A204.1 (cell line): ENCODE measurements around the gene SPATA24.
"Not testable (repeated sequence)": the region's sequence is repeated elsewhere in the genome, so short reads cannot be mapped to it uniquely, and the experiment has no call there.

Experiments used
- FAIRE-seq: peaks from 2 replicates; lab custom pipeline; 2012; peaks lifted over from hg19 to GRCh38; lab: Jason Lieb, UNC

Gene SPATA24

DNA sequence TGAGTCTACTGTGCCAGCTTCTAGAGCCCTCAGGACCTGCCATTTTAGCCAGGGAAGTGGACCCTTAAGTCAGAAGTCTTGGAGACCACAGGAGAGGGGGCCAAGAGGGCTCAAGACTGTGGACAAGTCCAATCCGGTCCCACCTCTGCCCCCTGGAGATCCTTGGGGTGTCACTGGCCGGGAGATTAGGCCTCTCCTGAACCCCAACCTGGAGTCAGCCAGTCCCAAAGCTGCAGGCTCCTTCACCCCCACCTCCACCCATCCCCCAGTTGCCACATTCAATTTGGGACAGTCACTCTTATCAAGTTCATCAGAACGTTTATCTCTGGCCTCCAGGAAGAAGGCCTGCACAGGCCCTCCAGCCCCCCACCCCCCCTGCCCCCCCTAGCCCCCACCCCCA, 21.1 kb downstream of the SPATA24 start:
- no peak for FAIRE-seq

DNA sequence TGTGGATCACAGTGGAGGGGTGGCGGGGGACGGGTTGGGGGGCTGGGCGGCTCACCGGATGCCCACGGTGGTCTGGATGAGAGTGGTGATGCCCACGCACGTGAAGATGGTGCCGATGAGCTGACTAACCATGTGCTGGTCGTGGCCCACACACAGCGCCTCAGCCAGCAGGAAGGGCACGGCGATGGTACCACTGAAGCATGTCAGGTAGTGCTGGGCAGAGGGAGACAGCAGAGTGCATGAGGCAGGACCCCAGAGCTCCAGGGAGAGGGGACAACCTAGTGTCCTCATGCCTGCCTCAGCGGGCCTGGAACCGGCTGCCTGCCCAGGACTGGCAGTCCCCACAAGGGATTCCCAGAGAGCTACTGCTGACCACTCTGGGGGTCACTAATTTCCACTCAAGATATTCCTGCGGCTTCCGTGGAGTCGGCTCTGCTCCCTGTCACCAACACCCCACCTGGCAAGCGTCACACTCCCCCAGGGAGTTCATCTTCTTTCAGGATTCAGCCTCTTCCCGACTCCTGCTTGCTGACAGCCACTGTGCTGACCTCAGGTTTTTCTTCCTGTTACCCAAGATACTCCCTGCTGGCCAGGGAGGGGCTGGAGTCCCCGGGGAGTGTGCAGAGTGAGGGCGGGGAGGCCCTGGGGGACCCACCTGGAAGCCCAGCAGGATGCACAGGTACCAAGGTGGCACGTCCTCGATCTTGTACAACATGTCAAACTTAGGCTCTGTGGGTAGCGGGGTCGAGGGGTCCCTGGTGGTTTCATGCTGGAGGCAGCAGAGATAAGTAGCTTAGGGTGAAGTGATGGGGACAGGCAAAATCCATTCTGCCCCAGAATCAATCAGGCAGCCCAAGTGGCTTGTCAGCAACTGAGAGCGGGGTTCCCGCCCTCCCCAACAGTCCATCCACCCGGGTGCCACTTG, 21.8 kb downstream of the SPATA24 start:
- FAIRE-seq = no peak

DNA sequence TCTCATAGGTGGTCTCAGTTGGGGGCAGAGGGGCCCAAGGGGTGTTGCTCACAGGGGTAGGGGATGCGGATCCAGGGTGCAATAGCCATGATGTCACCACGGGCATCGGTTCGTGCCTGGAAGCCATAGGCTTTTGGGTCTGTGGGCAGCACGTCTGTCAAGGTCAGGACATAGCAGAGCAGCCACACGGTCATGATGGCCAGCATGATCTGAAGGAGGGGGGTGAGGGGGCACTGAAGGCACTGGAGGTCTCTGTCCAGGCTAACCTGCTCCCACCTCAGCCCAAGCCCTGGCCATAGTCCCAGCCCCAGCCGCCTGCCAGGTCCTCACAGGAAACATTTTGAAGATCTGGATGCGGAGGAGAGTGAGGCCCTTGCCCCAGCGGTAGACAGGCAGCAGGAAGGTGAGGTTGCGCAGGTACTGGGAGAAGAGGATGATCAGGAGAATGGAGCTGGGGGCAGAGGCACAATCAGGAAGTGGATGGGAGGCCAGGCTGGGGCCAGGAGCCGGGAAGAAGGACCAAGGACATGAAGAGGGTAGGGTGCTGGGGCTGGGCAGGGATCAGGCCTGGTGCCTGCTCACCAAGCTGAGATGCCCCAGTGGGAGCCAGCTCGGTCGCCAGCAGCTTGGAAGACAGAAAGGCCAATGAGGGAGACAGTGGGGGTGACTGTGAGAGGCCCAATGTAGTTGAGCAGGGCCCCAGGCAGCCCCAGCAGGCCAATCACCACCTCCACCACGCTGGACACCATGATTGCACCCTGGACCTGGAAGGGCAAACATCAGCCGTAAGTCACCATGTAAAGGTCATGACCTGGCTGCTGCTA, 24.1 kb downstream of the SPATA24 start:
- FAIRE-seq = no peak

DNA sequence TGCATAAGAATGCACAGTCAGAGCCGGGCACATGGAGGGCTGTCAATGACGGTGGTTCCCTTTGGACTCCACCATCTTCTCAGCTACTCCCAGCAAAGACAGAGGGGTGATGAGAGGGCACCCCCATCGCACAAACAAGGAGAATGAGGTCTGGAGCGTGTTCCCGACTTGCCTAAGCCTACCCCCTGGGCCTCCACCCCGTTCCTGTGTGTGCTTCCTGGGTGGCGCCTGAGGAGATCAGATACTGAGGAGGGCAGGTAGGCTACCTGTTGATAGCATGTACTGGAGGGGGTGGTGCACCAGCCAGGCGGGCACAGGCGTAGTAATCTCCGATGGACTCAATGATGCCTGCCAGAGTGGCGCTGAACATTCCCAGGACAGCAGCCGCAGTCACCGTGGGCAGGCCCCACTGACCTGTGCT, 24.9 kb downstream of the SPATA24 start:
- FAIRE-seq = no peak

DNA sequence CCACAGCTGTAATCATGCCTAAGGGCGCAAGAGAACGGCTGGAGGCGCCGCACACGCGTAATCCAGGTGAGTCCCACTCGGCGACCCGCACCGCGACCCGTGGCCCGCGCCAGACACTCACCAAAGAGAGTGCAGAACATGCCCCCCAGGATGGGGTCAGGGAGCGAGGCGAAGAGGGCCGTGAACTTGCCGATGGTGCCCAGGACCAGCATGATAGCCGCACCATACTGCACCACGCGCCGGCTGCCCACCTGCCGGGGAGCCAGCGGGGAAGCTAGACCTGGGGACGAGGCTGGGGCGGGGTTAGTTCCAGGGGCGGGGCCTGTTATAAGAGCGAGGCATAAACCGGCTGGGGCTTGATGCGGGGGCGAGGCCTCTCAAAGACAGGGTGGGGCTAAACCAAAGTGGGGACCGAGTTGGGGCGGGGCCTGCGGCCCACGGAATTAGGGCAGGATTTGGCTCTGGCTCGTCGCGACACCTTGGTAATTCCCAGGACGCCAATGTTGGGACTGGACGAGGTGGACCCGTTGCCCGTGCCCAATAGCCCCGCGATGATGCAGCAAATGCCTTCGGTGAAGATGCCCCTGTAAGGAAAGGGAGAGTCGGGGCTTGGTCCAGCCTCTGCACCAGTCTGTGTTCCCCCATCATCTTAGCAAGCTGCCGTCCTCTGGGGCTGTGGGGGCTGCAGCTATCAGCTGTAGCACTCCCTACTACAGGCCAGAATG, 25.6 kb downstream of the SPATA24 start:
- no peak for FAIRE-seq

DNA sequence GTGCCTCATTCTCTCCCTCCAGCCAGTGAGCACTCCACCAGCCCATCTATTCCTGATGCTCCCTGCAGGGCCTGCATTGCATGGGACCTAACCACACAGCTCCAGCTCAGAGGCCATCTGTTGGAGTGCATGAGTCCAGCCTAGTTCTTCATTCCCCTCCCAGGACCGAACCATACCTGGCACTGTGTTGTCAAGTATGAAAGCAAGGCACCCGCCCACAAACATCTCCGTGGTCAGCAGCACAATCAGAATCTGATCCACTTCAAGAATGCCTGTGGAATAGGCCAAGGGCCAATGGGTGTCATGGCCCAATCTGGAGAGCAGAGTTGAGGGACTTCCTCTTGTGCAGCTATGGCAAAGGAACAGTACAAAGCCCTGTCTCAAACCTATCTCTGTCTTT, 26.7 kb downstream of the SPATA24 start:
- no peak for FAIRE-seq

DNA sequence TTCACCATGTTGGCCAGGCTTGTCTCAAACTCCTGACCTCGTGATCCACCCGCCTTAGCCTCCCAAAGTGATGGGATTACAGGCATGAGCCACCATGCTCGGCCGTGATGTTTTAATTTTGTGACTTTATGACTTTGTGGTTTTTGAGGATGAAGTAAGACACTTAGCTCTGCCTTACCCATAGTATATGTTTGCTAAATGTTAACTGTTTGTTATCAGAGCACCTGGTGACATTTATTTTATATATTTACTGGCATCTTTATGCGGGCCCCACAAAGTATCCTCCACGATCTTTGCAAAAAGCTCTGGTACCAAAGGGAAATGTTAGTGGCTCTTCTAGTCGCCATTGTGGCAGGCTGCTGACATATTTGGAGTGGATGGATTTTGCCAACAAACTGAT, 27.5 kb downstream of the SPATA24 start:
- FAIRE-seq = no peak

DNA sequence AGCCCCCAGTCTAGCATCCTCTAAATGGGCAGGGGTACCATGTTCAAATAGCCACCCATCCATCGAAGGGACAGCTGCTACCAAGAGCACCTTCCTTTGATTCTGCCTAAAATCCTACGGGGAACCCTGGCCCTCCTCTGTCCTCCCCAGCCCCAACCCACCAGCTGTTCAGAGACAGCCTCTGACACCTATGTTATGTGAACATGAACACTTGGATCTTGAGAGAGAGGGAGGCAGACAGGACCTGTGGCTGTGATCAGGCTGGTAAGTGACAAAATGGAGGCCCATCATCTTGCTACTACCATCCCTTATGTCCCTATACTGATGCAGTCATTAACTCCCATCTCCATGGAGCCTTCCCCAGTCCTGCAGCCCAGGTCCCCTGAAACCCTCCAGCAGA, 29.0 kb downstream of the SPATA24 start:
- no peak for FAIRE-seq

DNA sequence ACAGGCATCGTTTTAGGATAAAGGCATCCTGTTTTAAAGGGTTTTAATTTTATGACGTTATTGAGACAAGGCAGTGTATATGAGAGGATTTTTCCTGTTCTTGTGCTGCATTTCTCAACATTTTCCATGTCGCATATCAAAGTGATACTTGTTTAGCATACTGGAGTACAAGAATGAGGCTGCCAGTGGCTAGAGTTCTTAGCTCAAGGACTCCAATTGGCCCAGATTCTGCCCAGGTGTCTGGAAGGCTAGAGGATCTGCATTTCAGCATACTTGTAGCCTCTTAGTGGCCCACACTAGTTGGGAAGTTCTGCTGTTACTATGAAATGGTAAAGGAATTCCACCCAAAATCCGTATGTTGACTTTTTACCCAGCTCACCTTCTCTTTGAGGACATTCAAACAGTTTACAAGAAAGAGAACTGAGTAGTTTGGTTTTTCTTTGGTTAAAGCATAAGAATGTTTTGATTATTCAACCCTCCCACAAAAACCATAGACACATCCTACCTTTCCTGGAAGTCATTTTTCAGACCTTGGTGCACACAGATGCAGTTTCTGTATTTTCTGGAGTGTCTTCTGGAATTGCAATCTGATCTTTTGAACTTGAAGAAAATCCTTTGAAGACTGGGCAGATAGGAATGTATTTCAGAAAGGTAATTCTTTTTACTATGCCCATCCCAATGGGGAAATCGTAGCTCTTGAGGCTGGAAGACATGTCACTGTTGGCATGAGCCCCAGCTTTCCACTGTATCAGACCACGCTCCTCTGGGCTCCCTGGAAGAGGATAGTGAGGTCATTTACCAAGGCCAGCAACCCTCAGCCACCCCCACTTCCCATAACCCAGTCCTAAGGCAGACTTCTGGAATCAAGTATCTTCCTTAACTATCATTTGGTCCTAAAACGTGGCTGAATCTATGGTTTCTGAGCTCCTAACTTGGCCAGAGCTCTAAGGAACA, 32.1 kb downstream of the SPATA24 start:
- FAIRE-seq = no peak

DNA sequence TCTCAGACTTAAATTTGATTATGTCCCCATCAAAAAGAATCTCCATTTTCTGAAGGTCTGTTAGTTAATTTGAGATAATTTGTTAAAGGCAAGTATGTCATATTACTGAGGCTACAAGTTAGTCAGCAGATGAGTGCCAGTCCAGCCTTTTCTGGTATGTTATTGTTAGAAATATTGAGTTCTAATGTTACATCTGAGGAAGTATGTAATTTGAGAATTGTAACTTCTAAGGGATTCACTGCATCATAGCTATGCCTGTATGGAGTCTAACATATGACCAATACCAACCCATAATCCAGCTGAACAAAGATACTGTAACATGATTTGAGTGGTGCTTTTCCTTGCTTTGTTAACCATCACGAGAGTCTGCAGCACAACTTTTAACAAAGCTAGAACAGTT, 34.7 kb downstream of the SPATA24 start:
- FAIRE-seq = no peak

DNA sequence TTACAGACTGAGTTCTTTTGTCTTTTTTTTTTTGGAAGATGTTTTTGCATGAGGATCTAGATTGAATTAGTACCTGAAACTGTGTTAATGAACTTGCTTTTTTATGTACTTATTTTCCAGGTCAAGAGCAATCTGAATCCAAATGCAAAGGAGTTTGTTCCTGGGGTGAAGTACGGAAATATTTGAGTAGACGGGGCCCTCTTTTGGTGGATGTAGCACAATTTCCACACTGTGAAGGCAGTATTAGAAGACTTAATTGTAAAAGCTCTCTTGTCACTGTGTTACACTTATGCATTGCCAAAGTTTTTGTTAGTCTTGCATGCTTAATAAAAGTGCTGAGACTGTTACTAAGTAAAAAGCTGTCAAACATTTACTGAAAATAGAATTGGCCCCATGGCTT, 35.3 kb downstream of the SPATA24 start:
- peak; percentile 27 for FAIRE-seq

DNA sequence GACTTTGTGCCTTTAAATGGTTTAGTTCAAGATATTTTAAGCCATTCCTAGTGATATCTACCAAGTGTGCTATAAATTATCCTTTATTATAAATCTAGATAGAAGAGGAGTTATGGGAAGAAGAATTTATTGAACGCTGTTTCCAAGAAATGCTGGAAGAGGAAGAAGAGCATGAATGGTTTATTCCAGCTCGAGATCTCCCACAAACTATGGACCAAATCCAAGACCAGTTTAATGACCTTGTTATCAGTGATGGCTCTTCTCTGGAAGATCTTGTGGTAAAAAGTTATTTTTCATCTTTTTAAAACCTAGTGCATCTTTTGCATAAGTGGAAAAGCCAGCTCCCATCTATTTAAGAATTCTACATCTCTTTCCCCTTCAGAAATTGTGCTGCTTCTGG, 39.4 kb downstream of the SPATA24 start:
- no peak for FAIRE-seq

DNA sequence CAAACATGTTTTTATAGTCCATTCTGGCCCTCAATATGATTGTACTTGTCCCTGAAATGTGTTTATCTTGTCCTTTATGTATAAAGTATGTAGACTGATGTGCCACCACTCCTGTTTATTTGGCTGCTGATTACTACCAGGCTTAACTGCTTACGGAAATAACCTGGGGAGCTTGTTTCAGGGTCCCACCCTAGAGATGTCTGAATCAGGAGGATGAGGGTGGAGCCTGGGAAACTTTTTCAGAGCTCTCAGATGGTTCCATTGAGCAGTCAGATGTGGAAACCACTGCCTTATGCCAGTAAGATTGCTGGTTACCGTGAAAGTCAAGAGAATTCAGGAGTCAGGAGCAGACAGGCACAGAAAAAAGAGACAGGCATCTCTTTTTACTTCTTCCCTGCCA, 40.0 kb downstream of the SPATA24 start:
- FAIRE-seq = no peak

DNA sequence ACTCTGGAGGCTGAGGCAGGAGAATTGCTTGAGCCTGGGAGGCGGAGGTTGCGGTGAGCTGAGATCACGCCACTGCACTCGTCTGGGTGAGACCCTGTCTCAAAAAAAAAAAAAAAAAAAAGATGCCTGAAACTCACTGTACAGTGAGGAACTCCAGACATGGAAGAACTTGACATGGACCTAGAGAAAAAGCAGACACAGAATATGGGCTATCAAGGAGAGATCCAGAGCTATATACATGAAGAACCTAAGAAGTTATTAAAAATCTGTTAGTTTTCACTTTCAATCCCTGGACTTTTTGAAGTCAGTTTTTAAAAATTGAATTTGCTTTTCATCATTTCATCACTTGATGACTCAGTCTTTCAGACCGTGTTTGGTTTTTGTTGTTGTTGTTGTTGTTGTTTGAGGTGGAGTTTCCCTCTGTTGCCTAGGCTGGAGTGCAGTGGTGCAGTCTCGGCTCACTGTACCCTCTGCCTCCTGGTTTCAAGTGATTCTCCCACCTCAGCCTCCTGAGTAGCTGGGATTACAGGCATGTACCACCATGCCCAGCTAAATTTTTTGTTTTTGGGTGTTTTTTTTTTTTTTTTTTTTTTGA, 42.0 kb downstream of the SPATA24 start:
- FAIRE-seq = no peak

DNA sequence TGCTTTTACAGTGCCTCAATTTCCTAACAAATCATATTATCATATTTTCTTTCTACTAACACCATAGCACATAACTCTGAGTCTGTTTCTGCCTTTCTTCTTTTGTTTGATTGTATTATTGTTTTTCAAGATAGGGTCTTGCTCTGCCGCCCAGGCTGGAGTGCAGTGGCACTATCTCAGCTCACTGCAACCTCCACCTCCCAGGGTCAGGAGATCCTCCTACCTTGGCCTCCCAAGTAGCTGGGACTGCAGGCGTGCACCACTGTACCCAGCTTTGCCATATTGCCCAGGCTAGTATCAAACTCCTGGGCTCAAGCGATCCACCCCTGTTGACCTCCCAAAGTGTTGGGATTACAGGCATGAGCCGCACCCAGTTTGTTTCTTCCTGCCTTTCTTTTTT, 43.5 kb downstream of the SPATA24 start:
- FAIRE-seq = no peak

DNA sequence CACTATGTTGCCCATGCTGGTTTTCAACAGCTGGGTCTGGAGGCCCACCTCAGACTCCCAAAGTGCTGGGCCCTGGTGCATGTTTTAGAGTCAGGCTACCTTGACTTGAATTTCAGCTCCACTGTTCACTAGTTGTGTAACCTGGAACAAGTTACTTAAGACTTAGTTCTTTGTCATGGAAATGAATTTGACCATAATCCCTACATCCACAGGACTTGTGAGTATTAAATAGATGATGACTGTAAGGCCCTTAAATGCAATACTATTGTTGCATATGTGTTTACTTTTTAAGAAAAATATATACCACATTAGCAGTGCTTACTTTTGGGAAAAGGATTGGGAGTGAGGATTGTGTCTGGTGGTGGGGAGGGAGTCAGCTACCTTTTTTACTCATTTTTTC, 45.8 kb downstream of the SPATA24 start:
- no peak for FAIRE-seq

DNA sequence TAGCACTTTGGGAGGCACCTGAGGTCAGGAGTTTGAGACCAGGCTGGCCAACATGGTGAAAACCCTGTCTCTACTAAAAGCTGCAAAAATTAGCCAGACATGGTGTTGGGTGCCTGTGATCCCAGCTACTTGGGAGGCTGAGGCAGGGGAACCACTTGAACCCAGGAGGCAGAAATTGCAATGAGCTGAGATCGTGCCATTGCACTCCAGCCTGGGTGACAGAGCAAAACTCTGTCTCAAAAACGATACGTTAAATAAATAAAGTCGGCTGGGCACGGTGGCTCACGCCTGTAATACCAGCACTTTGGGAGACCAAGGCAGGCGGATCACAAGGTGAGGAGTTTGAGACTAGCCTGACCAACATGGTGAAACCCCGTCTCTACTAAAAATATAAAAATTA, 48.0 kb downstream of the SPATA24 start:
- not testable (repeated sequence) for FAIRE-seq

DNA sequence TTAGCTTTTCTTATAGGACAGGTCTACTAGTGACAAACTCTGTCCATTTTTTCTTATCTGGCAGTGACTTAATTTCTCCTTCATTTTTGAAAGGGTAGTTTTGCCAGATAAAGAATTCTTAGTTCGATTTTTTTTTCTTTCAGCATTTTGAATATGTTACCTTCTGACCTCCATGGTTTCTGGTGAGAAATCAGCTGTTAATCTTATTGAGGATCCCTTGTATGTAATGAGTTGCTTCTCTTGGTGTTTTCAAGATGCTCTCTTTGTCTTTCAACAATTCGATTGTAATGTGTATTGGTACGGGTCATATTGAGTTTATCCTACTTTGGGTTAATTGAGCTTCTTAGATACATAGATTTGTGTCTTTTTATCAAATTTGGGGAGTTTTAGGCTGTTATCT, 49.7 kb downstream of the SPATA24 start:
- FAIRE-seq = no peak

DNA sequence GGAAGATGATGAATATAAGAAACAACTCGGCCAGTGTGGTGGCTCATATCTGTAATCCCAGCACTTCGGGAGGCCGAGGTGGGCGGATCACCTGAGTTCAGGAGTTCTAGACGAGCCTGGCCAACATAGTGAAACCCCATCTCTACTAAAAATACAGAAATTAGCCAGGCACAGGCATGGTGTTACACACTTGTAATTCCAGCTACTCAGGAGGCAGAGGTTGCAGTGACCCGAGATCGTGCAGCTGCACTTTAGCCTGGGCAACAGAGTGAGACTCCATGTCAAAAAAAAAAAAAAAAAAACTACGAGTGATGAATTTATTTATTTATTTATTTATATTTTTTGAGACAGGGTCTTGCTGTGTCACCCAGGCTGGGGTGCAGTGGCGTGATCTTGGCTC, 56.0 kb downstream of the SPATA24 start:
- FAIRE-seq = not testable (repeated sequence)
